SU-DHL-6 (cell line): ENCODE data around the gene IER3.
"Not testable (repeated sequence)": the region's sequence is repeated elsewhere in the genome, so short reads cannot be mapped to it uniquely, and the experiment has no call there.

Experiments
- CTCF ChIP-seq: fragments of 200-600 bp; sonication (generic); IDR thresholded peaks from one replicate; pipeline ENCODE4 v1.5.1; 2017; ENCODE audit warnings: antibody characterized with exemption, mild to moderate bottlenecking, low read length, moderate library complexity; ENCODE audit not compliant: insufficient read depth, poor library complexity, severe bottlenecking
- EZH2phosphoT487 ChIP-seq: fragments of 200-600 bp; sonication (generic), shearing (Covaris generic); conservative IDR thresholded peaks from 2 replicates; pipeline ENCODE4 v1.6.1; 2018; ENCODE audit warnings: mild to moderate bottlenecking, antibody characterized with exemption, low read length, moderate library complexity, mixed read lengths

GRCh38 chr6:30723159-30723842, 21.0 kb downstream of the IER3 start:
- not testable (repeated sequence) for TF ChIP-seq EZH2phosphoT487, CTCF
